GM19452 (cell line): ENCODE results near the gene NUP35.

Source experiments
- ATAC-seq: cut with Tn5 transposase; IDR thresholded peaks from one replicate; pipeline ENCODE4 v1.9.1; 2021; ENCODE audit not compliant: unreplicated experiment

NUP35 gene

GRCh38 chr2:183209395-183210028 lies 85.3 kb downstream of the NUP35 start:
- no peak for ATAC-seq
